Fibroblast of mammary gland (primary cell): ENCODE measurements around the gene FXYD6.
A peak's percentile ranks its signal among the peaks of the same experiment; 100 is the strongest.
"Not testable (repeated sequence)": the region's sequence is repeated elsewhere in the genome, so short reads cannot be mapped to it uniquely, and the experiment has no call there.

Source experiments
- DNase-seq: peaks from one replicate; pipeline ENCODE4 v3.0.0-alpha.2; 2010; ENCODE audit warnings: low read depth
- H3K4me3 ChIP-seq: 2 replicates; pipeline ENCODE4 v1.5.1; 2011; ENCODE audit warnings: low read depth, mild to moderate bottlenecking, low read length, moderate library complexity; ENCODE audit not compliant: control insufficient read depth
- CTCF ChIP-seq: conservative IDR thresholded peaks from 2 replicates; pipeline ENCODE4 v1.5.1; 2011; ENCODE audit warnings: low read depth, low read length, inconsistent platforms; ENCODE audit not compliant: control insufficient read depth, insufficient read depth

The FXYD6 gene

GRCh38 chr11:117866526-117866925 is 9.9 kb downstream of the FXYD6 start:
- TF ChIP-seq CTCF: no peak
- DNase-seq: no peak

GRCh38 chr11:117865546-117865945 is 10.9 kb downstream of the FXYD6 start:
- H3K4me3 ChIP-seq, DNase-seq: not testable (repeated sequence)

More at GRCh38 chr11:117866526-117866925, 9.9 kb downstream of the FXYD6 start:
- no peak overlapping the region for H3K4me3 ChIP-seq

- no peak for DNase-seq
- TF ChIP-seq CTCF: no peak
Measured at GRCh38 chr11:117863383-117863782, 13.1 kb downstream of the FXYD6 start.

GRCh38 chr11:117862753-117863152 is 13.7 kb downstream of the FXYD6 start:
- H3K4me3 ChIP-seq: no peak overlapping the region
- no peak for TF ChIP-seq CTCF
- DNase-seq: no peak

More at GRCh38 chr11:117863383-117863782, 13.1 kb downstream of the FXYD6 start:
- H3K4me3 ChIP-seq: no peak overlapping the region

- DNase-seq: no peak
- no peak for TF ChIP-seq CTCF
- H3K4me3 ChIP-seq: no peak overlapping the region
Measured at GRCh38 chr11:117862019-117862725, 14.3 kb downstream of the FXYD6 start.

- no peak overlapping the region for H3K4me3 ChIP-seq
- DNase-seq: peak; percentile 6
- TF ChIP-seq CTCF: no peak
Measured at GRCh38 chr11:117861151-117862018, 15.1 kb downstream of the FXYD6 start.

- no peak overlapping the region for H3K4me3 ChIP-seq
- TF ChIP-seq CTCF: no peak
- DNase-seq: no peak
Measured at GRCh38 chr11:117860139-117860538, 16.3 kb downstream of the FXYD6 start.
